Measurements from ENCODE around the gene TM9SF3. TPM values are rescaled to one million over a fixed set of nuclear protein-coding genes. Genes with fewer than 3 reads are reported as not detected.

TM9SF3 gene
- total RNA-seq, 6 experiments from 2014 or later: 195 to 235 (median 208) TPM

DNA sequence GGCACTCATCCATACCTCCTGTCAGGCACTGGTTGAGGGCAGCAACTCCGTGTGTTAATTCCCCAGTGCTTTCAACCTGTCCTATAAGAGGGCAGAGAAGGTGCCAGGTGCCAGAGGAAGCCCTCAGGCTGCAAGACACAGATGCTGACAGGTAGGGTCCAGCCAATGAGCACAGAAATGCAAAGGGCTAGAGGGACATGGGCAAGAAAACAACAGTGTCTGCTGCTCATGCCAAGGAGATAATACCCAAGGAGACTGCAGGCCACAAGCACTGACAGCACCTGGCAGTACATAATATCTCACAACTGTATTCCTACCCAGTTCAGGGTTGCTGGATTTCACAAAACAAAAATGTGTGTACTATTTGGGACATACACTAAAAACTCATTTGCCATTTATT lies 38.4 kb upstream of the TM9SF3 start:
- DNase-seq: no peak
- no peaks in the 10 kb centered on the region for H3K4me1 Mint-ChIP-seq (ENCODE audit: low read depth)
- no peak overlapping the region for H3K27ac Mint-ChIP-seq
- H3K27me3 Mint-ChIP-seq (ENCODE audit: insufficient read depth): peaks cover 23% of the 10 kb centered on the region
- no peak overlapping the region for H3K4me3 Mint-ChIP-seq
- H3K36me3 Mint-ChIP-seq (ENCODE audit: low read depth): no peaks in the 10 kb centered on the region
- no peaks in the 10 kb centered on the region for H3K9me3 Mint-ChIP-seq
- TF ChIP-seq, protein P1, sequence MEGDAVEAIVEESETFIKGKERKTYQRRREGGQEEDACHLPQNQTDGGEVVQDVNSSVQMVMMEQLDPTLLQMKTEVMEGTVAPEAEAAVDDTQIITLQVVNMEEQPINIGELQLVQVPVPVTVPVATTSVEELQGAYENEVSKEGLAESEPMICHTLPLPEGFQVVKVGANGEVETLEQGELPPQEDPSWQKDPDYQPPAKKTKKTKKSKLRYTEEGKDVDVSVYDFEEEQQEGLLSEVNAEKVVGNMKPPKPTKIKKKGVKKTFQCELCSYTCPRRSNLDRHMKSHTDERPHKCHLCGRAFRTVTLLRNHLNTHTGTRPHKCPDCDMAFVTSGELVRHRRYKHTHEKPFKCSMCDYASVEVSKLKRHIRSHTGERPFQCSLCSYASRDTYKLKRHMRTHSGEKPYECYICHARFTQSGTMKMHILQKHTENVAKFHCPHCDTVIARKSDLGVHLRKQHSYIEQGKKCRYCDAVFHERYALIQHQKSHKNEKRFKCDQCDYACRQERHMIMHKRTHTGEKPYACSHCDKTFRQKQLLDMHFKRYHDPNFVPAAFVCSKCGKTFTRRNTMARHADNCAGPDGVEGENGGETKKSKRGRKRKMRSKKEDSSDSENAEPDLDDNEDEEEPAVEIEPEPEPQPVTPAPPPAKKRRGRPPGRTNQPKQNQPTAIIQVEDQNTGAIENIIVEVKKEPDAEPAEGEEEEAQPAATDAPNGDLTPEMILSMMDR (IDR thresholded peaks at IDR 0.05): no peak

DNA sequence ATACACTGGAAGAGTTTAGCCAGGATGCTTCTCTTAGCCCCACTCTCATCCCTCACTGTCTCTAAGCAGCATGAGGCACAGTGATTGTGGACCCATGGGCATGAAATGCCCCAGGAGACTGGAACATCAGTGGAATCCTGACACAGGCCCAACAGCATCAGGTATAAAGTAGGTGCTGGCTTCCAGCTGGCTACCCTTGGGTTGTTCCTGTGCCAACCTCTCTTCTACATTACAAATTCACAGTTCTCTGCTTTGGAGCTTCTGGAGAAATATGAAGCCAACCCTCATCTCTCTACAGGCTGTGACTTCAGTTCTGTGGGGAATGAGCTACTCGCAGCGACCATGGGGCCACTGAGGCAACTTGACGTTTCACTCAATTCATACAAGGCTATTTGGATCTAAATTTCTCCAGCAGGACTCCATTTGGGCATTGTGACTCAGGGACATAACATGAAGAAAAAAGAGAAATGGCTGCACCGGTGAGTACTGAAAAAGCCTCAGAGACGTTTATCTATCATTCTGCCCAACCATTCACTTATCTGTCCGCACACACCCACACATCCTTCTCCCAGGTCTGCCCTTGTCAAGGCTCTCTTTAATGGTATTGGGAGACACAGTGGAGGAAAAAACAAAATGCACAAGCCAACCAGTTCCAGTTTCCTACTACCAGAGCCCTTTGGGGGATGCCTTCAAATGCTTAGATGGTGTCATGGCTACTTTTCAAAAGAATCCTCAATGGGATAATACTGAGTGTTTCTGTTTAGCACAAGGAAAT lies 35.4 kb upstream of the TM9SF3 start:
- DNase-seq: no peak
- Mint-ChIP-seq H3K4me3 (no peak overlapping the region), H3K36me3 (ENCODE audit: low read depth) (no peaks in the 10 kb centered on the region), H3K9me3 (no peaks in the 10 kb centered on the region), H3K4me1 (ENCODE audit: low read depth) (peaks cover 13% of the 10 kb centered on the region), H3K27ac (no peak overlapping the region), H3K27me3 (ENCODE audit: insufficient read depth) (peaks cover 25% of the 10 kb centered on the region)
- TF ChIP-seq, protein P1 (IDR thresholded peaks at IDR 0.05): no peak

DNA sequence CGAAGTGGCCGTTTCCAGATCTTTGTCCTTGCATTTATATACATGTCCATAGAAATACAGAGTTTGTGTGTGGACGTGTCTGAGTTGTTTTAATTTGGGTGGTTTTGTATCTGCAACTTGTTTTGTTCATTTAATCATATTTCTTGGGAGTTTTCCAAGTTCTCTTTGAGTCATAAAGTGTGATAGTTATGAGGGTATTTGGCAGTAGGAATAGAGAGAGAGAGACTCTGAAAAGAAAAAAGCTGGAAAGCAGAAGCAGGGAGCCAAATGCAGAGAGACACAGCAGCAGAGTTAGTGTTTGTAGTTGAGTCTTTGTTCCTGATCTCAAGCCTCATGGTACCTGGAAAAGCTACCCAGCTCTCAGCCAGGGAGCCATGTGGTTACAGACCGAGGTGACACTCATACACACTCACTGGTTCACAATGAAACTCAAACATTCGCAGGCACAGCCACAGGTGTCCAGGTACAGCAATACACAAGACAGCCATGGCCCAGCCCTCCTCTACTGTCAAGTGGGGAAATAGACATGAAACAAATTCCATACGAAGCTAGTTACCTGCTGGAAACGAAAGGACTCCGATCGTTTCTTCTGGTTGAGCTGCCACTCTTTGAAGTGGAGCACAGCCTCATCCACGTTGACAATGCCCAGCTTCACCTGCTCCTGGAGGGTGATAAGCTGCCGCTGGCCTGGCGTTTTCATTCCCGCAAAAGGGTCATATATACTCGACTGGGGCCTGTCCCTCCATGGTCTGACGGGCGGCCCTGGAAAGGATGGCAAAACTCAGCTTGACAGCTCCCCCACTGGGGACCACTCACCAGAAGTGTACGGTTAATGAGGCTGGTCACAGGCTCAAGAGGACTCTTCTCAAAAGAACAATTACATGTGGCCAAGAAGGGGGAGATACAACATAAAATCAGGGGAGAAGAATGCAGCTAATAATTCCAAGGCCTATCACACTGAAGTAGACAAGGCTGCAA lies 33.3 kb upstream of the TM9SF3 start:
- H3K4me3 Mint-ChIP-seq: no peak overlapping the region
- peaks cover 19% of the 10 kb centered on the region for H3K4me1 Mint-ChIP-seq (ENCODE audit: low read depth)
- H3K27me3 Mint-ChIP-seq (ENCODE audit: insufficient read depth): peaks cover 19% of the 10 kb centered on the region
- no peak overlapping the region; the same call in 1 of the 2 replicates for H3K27ac Mint-ChIP-seq
- TF ChIP-seq, protein P1 (IDR thresholded peaks at IDR 0.05): no peak
- no peaks in the 10 kb centered on the region for H3K9me3 Mint-ChIP-seq
- no peaks in the 10 kb centered on the region for H3K36me3 Mint-ChIP-seq (ENCODE audit: low read depth)
- no peak for DNase-seq

DNA sequence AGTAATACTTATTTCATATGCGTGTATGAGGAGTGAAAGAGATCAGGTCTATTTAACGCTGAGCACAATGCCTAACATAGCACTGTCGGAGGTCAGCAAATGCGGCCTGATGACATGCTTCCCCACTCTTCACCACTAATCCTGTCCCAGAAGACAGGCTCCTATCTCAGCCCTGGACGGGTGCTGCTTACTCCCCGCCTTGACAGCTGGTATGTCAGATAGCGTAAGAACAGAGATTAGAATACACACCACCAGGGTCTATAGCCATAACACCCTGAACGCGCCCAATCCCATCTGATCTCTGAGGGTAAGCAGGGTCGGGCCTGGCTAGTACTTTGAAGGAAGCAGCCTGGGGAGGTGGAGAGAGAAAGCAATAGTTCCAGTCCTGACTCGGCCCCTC lies 32.3 kb upstream of the TM9SF3 start:
- TF ChIP-seq, protein P1 (IDR thresholded peaks at IDR 0.05): no peak
- DNase-seq: no peak
- Mint-ChIP-seq H3K27me3 (ENCODE audit: insufficient read depth) (peaks cover 15% of the 10 kb centered on the region), H3K36me3 (ENCODE audit: low read depth) (no peaks in the 10 kb centered on the region), H3K27ac (no peak overlapping the region), H3K9me3 (no peaks in the 10 kb centered on the region), H3K4me1 (ENCODE audit: low read depth) (peaks cover 28% of the 10 kb centered on the region), H3K4me3 (no peak overlapping the region)

DNA sequence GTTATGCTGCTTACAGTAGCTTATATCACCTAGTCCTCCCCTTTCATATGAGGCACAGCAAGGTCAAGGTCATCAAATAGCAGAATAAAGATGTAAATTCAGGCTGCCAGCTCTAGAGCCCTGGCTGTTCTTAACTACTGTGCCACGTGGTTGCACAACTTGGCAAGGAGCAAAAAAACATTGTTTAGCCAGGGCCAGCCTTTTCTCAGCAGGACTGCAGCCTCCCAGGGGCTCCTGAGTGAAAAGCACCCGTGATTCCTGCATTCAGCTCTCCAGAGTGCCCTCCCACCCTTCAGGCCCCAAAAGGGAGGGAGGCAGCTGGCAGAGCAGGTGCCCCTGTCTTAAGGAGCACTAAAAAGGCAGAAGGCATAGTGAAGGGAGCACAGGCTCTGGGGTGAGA lies 31.8 kb upstream of the TM9SF3 start:
- H3K27me3 Mint-ChIP-seq (ENCODE audit: insufficient read depth): peaks cover 11% of the 10 kb centered on the region
- TF ChIP-seq, protein P1 (IDR thresholded peaks at IDR 0.05): no peak
- no peaks in the 10 kb centered on the region for H3K36me3 Mint-ChIP-seq (ENCODE audit: low read depth)
- DNase-seq: no peak
- peaks cover 33% of the 10 kb centered on the region for H3K4me1 Mint-ChIP-seq (ENCODE audit: low read depth)
- no peaks in the 10 kb centered on the region for H3K9me3 Mint-ChIP-seq
- no peak overlapping the region for H3K4me3 Mint-ChIP-seq
- H3K27ac Mint-ChIP-seq: no peak overlapping the region

All from HFFc6 (cell line).